K562 (cell line): ENCODE data around the gene MAGI2. TPM values are rescaled to one million over a fixed set of nuclear protein-coding genes. Genes with fewer than 3 reads are reported as not detected.

Experiments
- ASH1L ChIP-seq: fragments of 450-650 bp; IDR thresholded peaks from 2 replicates; pipeline ENCODE4 v1.6.1; 2018; ENCODE audit warnings: borderline replicate concordance, mild to moderate bottlenecking, low read depth; ENCODE audit not compliant: partially characterized antibody
- CBFA2T2 ChIP-seq: fragments of 450-650 bp; conservative IDR thresholded peaks from 2 replicates; pipeline ENCODE4 v1.6.1; 2017; ENCODE audit warnings: mild to moderate bottlenecking
- CEBPB ChIP-seq: fragments of 450-650 bp; IDR thresholded peaks from 2 replicates; pipeline ENCODE4 v1.6.1; 2016; ENCODE audit warnings: missing genetic modification characterization, missing compliant biosample characterization
- FOXJ3 ChIP-seq: sonication (generic); formaldehyde crosslinking; IDR thresholded peaks from 2 replicates; pipeline ENCODE4 v1.4.0; 2020; ENCODE audit warnings: mild to moderate bottlenecking, missing genetic modification reagents
- ILK ChIP-seq: fragments of 450-650 bp; IDR thresholded peaks from 2 replicates; pipeline ENCODE4 v1.6.1; 2016; ENCODE audit warnings: missing genetic modification characterization, low read depth, mild to moderate bottlenecking, missing compliant biosample characterization, moderate library complexity, borderline replicate concordance
- MIER1 ChIP-seq: fragments of 450-650 bp; IDR thresholded peaks from 2 replicates; pipeline ENCODE4 v1.6.1; 2016; ENCODE audit warnings: antibody characterized with exemption, mild to moderate bottlenecking, low read depth
- MYBL2 ChIP-seq, 2 experiments: fragments of 450-650 bp in 1 of 2; sonication (generic) in 1 of 2; formaldehyde crosslinking in 1 of 2; IDR thresholded peaks; 2 replicates each; pipeline versions ENCODE4 v1.6.1 to v1.8.1; 2017 to 2022; ENCODE audit warnings: borderline replicate concordance in 1 of 2, inconsistent platforms in 1 of 2, low read depth in 1 of 2, mild to moderate bottlenecking in 1 of 2, missing genetic modification reagents in 1 of 2, moderate library complexity in 1 of 2
- NCOR1 ChIP-seq: fragments of 450-650 bp; IDR thresholded peaks from 2 replicates; pipeline ENCODE4 v1.6.1; 2016; ENCODE audit warnings: mild to moderate bottlenecking, moderate library complexity
- NFE2 ChIP-seq: IDR thresholded peaks from 2 replicates; pipeline ENCODE4 v1.6.1; 2014; ENCODE audit warnings: antibody characterized with exemption, low read depth
- NR2C1 ChIP-seq, 2 experiments: fragments of 450-650 bp; IDR thresholded peaks; 2 replicates each; pipeline ENCODE4 v1.6.1; 2017; ENCODE audit warnings: mild to moderate bottlenecking in 2 of 2, antibody characterized with exemption in 1 of 2, inconsistent platforms in 1 of 2, missing compliant biosample characterization in 1 of 2, missing genetic modification characterization in 1 of 2
- POU5F1 ChIP-seq: fragments of 150-350 bp; IDR thresholded peaks from 2 replicates; pipeline ENCODE4 v1.6.1; 2014; ENCODE audit warnings: borderline replicate concordance, low read length, low read depth, mild to moderate bottlenecking; ENCODE audit not compliant: partially characterized antibody
- PTTG1 ChIP-seq: fragments of 450-650 bp; IDR thresholded peaks from 2 replicates; pipeline ENCODE4 v1.6.1; 2016; ENCODE audit warnings: low read depth, mild to moderate bottlenecking, missing genetic modification characterization, missing compliant biosample characterization
- RAD21 ChIP-seq, 2 experiments: fragments of 250-450 bp in 1 of 2; fragments of 450-650 bp in 1 of 2; sonication (Bioruptor Pico) in 1 of 2; formaldehyde crosslinking in 1 of 2; IDR thresholded peaks in 1 of 2; conservative IDR thresholded peaks in 1 of 2; 2 replicates each; pipeline versions ENCODE4 v1.4.0 to v1.8.0; 2020 to 2022; ENCODE audit warnings: mild to moderate bottlenecking in 2 of 2, moderate library complexity in 1 of 2
- RBM15 ChIP-seq: fragments of 200-400 bp; formaldehyde crosslinking; IDR thresholded peaks from 2 replicates; pipeline ENCODE4 v1.6.1; 2018; ENCODE audit warnings: mild to moderate bottlenecking, low read length, moderate library complexity; ENCODE audit not compliant: insufficient read depth
- ZNF384 ChIP-seq: IDR thresholded peaks from 2 replicates; pipeline ENCODE4 v1.6.1; 2012; ENCODE audit warnings: low read depth, low read length, improper control_type of control experiment
- ZNF668 ChIP-seq: fragments of 250-450 bp; sonication (Bioruptor Pico); IDR thresholded peaks from 2 replicates; pipeline ENCODE4 v1.8.0; 2022; ENCODE audit warnings: mild to moderate bottlenecking, inconsistent platforms
- polyA plus RNA-seq, 8 experiments: library from polyadenylated mRNA; depleted of rRNA in 4 of 8; stranded (reverse) in 5 of 8; unstranded in 3 of 8; fragments of >200 nt; fragmentation: Nextera tagmentation in 2 of 8; fragmentation: Illumina TruSeq in 1 of 8; extraction: Ambion mirVana in 2 of 8; extraction: Trizol in 1 of 8; gene quantifications; 2 replicates each; pipeline versions ENCODE4 v1.2.1 to v1.2.3, GENCODE V29; 2011 to 2014; ENCODE audit warnings: inconsistent platforms in 1 of 8, missing spikeins in 1 of 8
- total RNA-seq, 7 experiments: library from RNA; depleted of rRNA in 6 of 7; stranded (reverse); fragments of >200 nt in 6 of 7; fragmentation: Illumina TruSeq in 2 of 7; extraction: Trizol in 2 of 7; gene quantifications; 2 replicates each; pipeline versions ENCODE4 v1.2.1 to v1.2.3, GENCODE V29; 2011 to 2021; ENCODE audit warnings: low replicate concordance in 1 of 7
- TF ChIP-seq, protein P1 (sequence below), 2 experiments: fragments of 200-800 bp in 1 of 2; sonication (Bioruptor generic) in 1 of 2; sonication (generic) in 1 of 2; formaldehyde crosslinking in 1 of 2; IDR thresholded peaks in 1 of 2; conservative IDR thresholded peaks in 1 of 2; 2 replicates each; pipeline versions ENCODE4 v1.5.0 to v1.6.1; 2016 to 2020; ENCODE audit warnings: missing compliant biosample characterization in 1 of 2, missing genetic modification characterization in 1 of 2, missing genetic modification reagents in 1 of 2
- TF ChIP-seq, protein P2 (sequence below): fragments of 250-450 bp; sonication (Bioruptor Pico); IDR thresholded peaks from 2 replicates; pipeline ENCODE4 v1.8.0; 2021; ENCODE audit warnings: moderate library complexity, mild to moderate bottlenecking, inconsistent platforms
- TF ChIP-seq, protein P3 (sequence below): fragments of 250-450 bp; sonication (Bioruptor Pico); IDR thresholded peaks from 2 replicates; pipeline ENCODE4 v1.5.0; 2020; ENCODE audit warnings: mild to moderate bottlenecking
- TF ChIP-seq, protein P4 (sequence below): sonication (generic); formaldehyde crosslinking; IDR thresholded peaks from 2 replicates; pipeline ENCODE4 v1.8.0; 2022; ENCODE audit warnings: mild to moderate bottlenecking, missing genetic modification reagents

MAGI2 gene
- total and polyA plus RNA-seq, 9 of the 15 experiments (the other 6 are each of a cell fraction or from before 2014, with no cell fraction given): 0.27 to 1.4 (median 0.70) TPM

- TF ChIP-seq ASH1L (no peak), MIER1 (no peak), FOXJ3 (CRISPR knock-in tag) (no peak), RBM15 (no peak), ZNF384 (peak; percentile 90), PTTG1 (tag) (no peak), NR2C1 (IDR thresholded peaks at IDR 0.05) (no peak), NR2C1 (tag; IDR thresholded peaks at IDR 0.05) (no peak), ZNF668 (CRISPR knock-in tag) (no peak), RAD21 (CRISPR knock-in tag; conservative IDR thresholded peaks at IDR 0.05 in 1 of 2, IDR thresholded peaks at IDR 0.05 in 1 of 2) (peak; percentile 54 to 55; a peak in 3 of 4 replicates), ILK (no peak), CBFA2T2 (no peak), POU5F1 (no peak), NFE2 (no peak), CEBPB (tag) (no peak), NCOR1 (no peak), MYBL2 (IDR thresholded peaks at IDR 0.05; ENCODE audit: low read depth) (no peak), MYBL2 (CRISPR knock-in tag; IDR thresholded peaks at IDR 0.05; ENCODE audit: borderline replicate concordance) (no peak)
- TF ChIP-seq, protein P1, sequence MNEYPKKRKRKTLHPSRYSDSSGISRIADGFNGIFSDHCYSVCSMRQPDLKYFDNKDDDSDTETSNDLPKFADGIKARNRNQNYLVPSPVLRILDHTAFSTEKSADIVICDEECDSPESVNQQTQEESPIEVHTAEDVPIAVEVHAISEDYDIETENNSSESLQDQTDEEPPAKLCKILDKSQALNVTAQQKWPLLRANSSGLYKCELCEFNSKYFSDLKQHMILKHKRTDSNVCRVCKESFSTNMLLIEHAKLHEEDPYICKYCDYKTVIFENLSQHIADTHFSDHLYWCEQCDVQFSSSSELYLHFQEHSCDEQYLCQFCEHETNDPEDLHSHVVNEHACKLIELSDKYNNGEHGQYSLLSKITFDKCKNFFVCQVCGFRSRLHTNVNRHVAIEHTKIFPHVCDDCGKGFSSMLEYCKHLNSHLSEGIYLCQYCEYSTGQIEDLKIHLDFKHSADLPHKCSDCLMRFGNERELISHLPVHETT (CRISPR knock-in tag; conservative IDR thresholded peaks at IDR 0.05 in 1 of 2, IDR thresholded peaks at IDR 0.05 in 1 of 2): no peak
- TF ChIP-seq, protein P2, sequence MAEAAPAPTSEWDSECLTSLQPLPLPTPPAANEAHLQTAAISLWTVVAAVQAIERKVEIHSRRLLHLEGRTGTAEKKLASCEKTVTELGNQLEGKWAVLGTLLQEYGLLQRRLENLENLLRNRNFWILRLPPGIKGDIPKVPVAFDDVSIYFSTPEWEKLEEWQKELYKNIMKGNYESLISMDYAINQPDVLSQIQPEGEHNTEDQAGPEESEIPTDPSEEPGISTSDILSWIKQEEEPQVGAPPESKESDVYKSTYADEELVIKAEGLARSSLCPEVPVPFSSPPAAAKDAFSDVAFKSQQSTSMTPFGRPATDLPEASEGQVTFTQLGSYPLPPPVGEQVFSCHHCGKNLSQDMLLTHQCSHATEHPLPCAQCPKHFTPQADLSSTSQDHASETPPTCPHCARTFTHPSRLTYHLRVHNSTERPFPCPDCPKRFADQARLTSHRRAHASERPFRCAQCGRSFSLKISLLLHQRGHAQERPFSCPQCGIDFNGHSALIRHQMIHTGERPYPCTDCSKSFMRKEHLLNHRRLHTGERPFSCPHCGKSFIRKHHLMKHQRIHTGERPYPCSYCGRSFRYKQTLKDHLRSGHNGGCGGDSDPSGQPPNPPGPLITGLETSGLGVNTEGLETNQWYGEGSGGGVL (CRISPR knock-in tag): no peak
- TF ChIP-seq, protein P3, sequence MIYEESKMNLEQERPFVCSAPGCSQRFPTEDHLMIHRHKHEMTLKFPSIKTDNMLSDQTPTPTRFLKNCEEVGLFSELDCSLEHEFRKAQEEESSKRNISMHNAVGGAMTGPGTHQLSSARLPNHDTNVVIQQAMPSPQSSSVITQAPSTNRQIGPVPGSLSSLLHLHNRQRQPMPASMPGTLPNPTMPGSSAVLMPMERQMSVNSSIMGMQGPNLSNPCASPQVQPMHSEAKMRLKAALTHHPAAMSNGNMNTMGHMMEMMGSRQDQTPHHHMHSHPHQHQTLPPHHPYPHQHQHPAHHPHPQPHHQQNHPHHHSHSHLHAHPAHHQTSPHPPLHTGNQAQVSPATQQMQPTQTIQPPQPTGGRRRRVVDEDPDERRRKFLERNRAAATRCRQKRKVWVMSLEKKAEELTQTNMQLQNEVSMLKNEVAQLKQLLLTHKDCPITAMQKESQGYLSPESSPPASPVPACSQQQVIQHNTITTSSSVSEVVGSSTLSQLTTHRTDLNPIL (CRISPR knock-in tag): no peak
- TF ChIP-seq, protein P4, sequence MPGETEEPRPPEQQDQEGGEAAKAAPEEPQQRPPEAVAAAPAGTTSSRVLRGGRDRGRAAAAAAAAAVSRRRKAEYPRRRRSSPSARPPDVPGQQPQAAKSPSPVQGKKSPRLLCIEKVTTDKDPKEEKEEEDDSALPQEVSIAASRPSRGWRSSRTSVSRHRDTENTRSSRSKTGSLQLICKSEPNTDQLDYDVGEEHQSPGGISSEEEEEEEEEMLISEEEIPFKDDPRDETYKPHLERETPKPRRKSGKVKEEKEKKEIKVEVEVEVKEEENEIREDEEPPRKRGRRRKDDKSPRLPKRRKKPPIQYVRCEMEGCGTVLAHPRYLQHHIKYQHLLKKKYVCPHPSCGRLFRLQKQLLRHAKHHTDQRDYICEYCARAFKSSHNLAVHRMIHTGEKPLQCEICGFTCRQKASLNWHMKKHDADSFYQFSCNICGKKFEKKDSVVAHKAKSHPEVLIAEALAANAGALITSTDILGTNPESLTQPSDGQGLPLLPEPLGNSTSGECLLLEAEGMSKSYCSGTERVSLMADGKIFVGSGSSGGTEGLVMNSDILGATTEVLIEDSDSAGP (CRISPR knock-in tag): no peak
Measured at GRCh38 chr7:78226059-78226719, 1227.3 kb downstream of the MAGI2 start (continued).
